Renal cortical epithelial cell (primary cell): Measurements from ENCODE around the gene CAPN10. TPM values are rescaled to one million over a fixed set of nuclear protein-coding genes. Genes with fewer than 3 reads are reported as not detected.

ENCODE experiments used
- total RNA-seq: library from RNA; depleted of rRNA; stranded (reverse); fragments of >200 nt; gene quantifications from 2 replicates; pipeline ENCODE4 v1.2.3, GENCODE V29; 2014

The CAPN10 gene
- total RNA-seq, 1 donor from 2014 or later = 29.5 TPM

Other genes with a start within 250 kb of the CAPN10 start
- 18.1 and 49.9 TPM in 2 replicates for gene GPC1, start 151.1 kb upstream of the CAPN10 start, total RNA-seq
- 4.3 and 9.7 TPM in 2 replicates for gene ANKMY1, start 28.7 kb upstream of the CAPN10 start, total RNA-seq
- 3.1 and 4.0 TPM in 2 replicates for gene DUSP28, start 26.4 kb upstream of the CAPN10 start, total RNA-seq
- gene RNPEPL1, start 18.2 kb upstream of the CAPN10 start, total RNA-seq = 14.9 and 74.1 TPM in 2 replicates
- 1.6 TPM in 1 of 2 replicates, not detected in the other for gene GPR35, start 38.7 kb downstream of the CAPN10 start, total RNA-seq
- not detected in 2 replicates for gene AQP12B, start 96.2 kb downstream of the CAPN10 start, total RNA-seq
- gene AQP12A, start 105.1 kb downstream of the CAPN10 start, total RNA-seq = not detected in 2 replicates
- 0.45 and 4.2 TPM in 2 replicates for gene KIF1A, start 233.5 kb downstream of the CAPN10 start, total RNA-seq